ENCODE results near the gene RIPK1.
"Not testable (repeated sequence)": the region's sequence is repeated elsewhere in the genome, so short reads cannot be mapped to it uniquely, and the experiment has no call there.

Gene RIPK1

GRCh38 chr6:3137057-3137777 is 68.9 kb downstream of the RIPK1 start:
- FAIRE-seq, result no peak

- not testable (repeated sequence) for FAIRE-seq
These were observed 69.6 kb downstream of the RIPK1 start for GRCh38 chr6:3137873-3138272.

GRCh38 chr6:3138341-3138740 is 70.0 kb downstream of the RIPK1 start:
- no peak for FAIRE-seq

- FAIRE-seq, result peak; percentile 97
These were observed 71.0 kb downstream of the RIPK1 start for GRCh38 chr6:3139090-3139903.

GRCh38 chr6:3140201-3140600 is 71.9 kb downstream of the RIPK1 start:
- no peak for FAIRE-seq

- no peak for FAIRE-seq
These were observed 74.2 kb downstream of the RIPK1 start for GRCh38 chr6:3142536-3142935.

GRCh38 chr6:3143158-3143557 is 74.9 kb downstream of the RIPK1 start:
- no peak for FAIRE-seq

- FAIRE-seq, result no peak
These were observed 76.3 kb downstream of the RIPK1 start for GRCh38 chr6:3144571-3144970.

- no peak for FAIRE-seq
These were observed 79.8 kb downstream of the RIPK1 start for GRCh38 chr6:3147914-3148757.

- FAIRE-seq, result no peak
These were observed 83.4 kb downstream of the RIPK1 start for GRCh38 chr6:3151691-3152090.

GRCh38 chr6:3152689-3153088 is 84.4 kb downstream of the RIPK1 start:
- FAIRE-seq, result no peak

GRCh38 chr6:3155416-3155815 is 87.1 kb downstream of the RIPK1 start:
- not testable (repeated sequence) for FAIRE-seq

GRCh38 chr6:3156184-3157130 is 88.2 kb downstream of the RIPK1 start:
- not testable (repeated sequence) for FAIRE-seq

GRCh38 chr6:3157131-3157933 is 89.0 kb downstream of the RIPK1 start, which contains the start of gene TUBB2A:
TSS of gene TUBB2A (minus strand) at chr6:3157544. CDS start at chr6:3157463, 81 bp downstream.
- FAIRE-seq, result no peak

- FAIRE-seq, result no peak
These were observed 91.8 kb downstream of the RIPK1 start for GRCh38 chr6:3159805-3160781.

GRCh38 chr6:3162067-3162497 is 93.8 kb downstream of the RIPK1 start:
- FAIRE-seq, result no peak

- FAIRE-seq, result no peak
These were observed 94.4 kb downstream of the RIPK1 start for GRCh38 chr6:3162565-3163247.

- FAIRE-seq, result no peak
These were observed 94.9 kb downstream of the RIPK1 start for GRCh38 chr6:3163248-3163594.

- no peak for FAIRE-seq
These were observed 96.1 kb downstream of the RIPK1 start for GRCh38 chr6:3164388-3164787.
